IPS-NIHi7 (cell line): Measurements from ENCODE around the gene THAP4.

ENCODE experiments used
- DNase-seq: peaks from one replicate; pipeline ENCODE4 v3.0.0; 2012; ENCODE audit warnings: mixed read lengths; ENCODE audit errors: extremely low spot score

Gene THAP4

GRCh38 chr2:241563981-241564595 is 72.9 kb downstream of the THAP4 start:
- no peak for DNase-seq

- DNase-seq: no peak
Measured at GRCh38 chr2:241563571-241563980, 73.4 kb downstream of the THAP4 start.

GRCh38 chr2:241563031-241563507 is 73.9 kb downstream of the THAP4 start:
- no peak for DNase-seq

- no peak for DNase-seq
Measured at GRCh38 chr2:241562269-241562891, 74.6 kb downstream of the THAP4 start.

GRCh38 chr2:241561832-241562231 is 75.1 kb downstream of the THAP4 start:
- peak; percentile 46 for DNase-seq

GRCh38 chr2:241560883-241561474 is 76.0 kb downstream of the THAP4 start:
- no peak for DNase-seq

GRCh38 chr2:241560162-241560882 is 76.6 kb downstream of the THAP4 start:
- DNase-seq: no peak

GRCh38 chr2:241559323-241560161 is 77.4 kb downstream of the THAP4 start:
- peak; percentile 67 for DNase-seq

- peak; percentile 88 for DNase-seq
Measured at GRCh38 chr2:241558532-241559322, 78.2 kb downstream of the THAP4 start, which contains the start of gene BOK. BOK (plus strand) TSS chr2:241558745; CDS start chr2:241559484, 739 bp downstream.

GRCh38 chr2:241556746-241557145 is 80.2 kb downstream of the THAP4 start:
- DNase-seq: no peak

GRCh38 chr2:241555711-241556110 is 81.2 kb downstream of the THAP4 start:
- DNase-seq: no peak

- no peak for DNase-seq
Measured at GRCh38 chr2:241554610-241555322, 82.2 kb downstream of the THAP4 start.

- DNase-seq: no peak
Measured at GRCh38 chr2:241553981-241554380, 83.0 kb downstream of the THAP4 start.

- DNase-seq: no peak
Measured at GRCh38 chr2:241553512-241553830, 83.5 kb downstream of the THAP4 start.

GRCh38 chr2:241551998-241552737 is 84.8 kb downstream of the THAP4 start:
- DNase-seq: no peak

GRCh38 chr2:241551599-241551997 is 85.4 kb downstream of the THAP4 start:
- no peak for DNase-seq

GRCh38 chr2:241550616-241551580 is 86.1 kb downstream of the THAP4 start:
- DNase-seq: no peak

- no peak for DNase-seq
Measured at GRCh38 chr2:241548451-241548835, 88.5 kb downstream of the THAP4 start.
